Mucosa of gallbladder (tissue), 1 donor: Measurements from ENCODE around the gene TRUB2. TPM values are rescaled to one million over a fixed set of nuclear protein-coding genes. Genes with fewer than 3 reads are reported as not detected.

Source experiments
- DNase-seq: peaks from one replicate; pipeline ENCODE4 v3.0.0-alpha.2; 2020; ENCODE audit warnings: low spot score
- total RNA-seq: library from RNA; stranded (reverse); gene quantifications from one replicate; pipeline ENCODE4 v1.2.1, GENCODE V29; 2021
- donor health status: DM: no; HTN: no; CAD: no.

The TRUB2 gene, protein sequence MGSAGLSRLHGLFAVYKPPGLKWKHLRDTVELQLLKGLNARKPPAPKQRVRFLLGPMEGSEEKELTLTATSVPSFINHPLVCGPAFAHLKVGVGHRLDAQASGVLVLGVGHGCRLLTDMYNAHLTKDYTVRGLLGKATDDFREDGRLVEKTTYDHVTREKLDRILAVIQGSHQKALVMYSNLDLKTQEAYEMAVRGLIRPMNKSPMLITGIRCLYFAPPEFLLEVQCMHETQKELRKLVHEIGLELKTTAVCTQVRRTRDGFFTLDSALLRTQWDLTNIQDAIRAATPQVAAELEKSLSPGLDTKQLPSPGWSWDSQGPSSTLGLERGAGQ
- 21.8 TPM for total RNA-seq

DNA sequence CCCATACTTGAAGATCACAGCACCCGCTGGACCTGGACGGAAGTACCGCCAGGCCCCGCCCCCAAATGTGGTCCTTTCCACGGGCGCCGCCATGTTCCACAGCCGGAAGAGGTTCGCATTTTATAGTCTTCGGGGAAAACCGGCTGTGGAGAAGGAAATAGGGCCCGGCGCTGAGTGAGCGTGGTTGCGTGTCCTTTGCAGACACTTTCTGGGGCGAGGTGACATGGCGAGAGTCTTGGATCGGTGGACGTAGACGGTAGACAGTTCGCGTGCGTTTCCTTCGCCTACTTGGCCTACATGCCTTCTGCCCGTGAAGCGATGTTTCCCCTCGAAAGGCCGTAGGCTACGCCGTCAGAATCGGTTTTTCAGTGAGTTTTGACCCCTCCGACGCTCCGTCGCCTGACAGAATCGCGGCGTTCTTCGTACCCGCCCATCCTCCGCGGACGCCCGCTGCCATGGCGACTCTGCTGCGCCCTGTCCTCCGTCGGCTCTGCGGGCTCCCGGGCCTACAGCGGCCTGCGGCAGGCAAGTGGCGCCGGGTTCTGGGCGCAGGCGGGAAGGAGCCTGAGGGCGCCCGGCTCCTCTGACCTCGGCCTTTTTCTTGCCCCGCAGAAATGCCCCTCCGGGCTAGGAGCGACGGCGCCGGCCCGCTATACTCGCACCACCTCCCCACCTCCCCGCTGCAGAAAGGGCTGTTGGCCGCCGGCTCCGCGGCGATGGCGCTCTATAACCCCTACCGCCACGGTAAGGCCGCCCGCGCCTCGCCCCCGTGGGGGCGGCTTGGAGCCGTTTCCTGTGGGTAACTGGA is at the start of gene TRUB2, which contains the start of gene COQ4:
TSS of gene TRUB2 (minus strand) at position 44 of the 808 bp plus-strand sequence. CDS start at position 5, 39 bp downstream.
TSS of gene COQ4 (plus strand) at position 436 of the 808 bp plus-strand sequence. CDS start at position 456, 20 bp downstream.
- DNase-seq = peak; percentile 94

DNA sequence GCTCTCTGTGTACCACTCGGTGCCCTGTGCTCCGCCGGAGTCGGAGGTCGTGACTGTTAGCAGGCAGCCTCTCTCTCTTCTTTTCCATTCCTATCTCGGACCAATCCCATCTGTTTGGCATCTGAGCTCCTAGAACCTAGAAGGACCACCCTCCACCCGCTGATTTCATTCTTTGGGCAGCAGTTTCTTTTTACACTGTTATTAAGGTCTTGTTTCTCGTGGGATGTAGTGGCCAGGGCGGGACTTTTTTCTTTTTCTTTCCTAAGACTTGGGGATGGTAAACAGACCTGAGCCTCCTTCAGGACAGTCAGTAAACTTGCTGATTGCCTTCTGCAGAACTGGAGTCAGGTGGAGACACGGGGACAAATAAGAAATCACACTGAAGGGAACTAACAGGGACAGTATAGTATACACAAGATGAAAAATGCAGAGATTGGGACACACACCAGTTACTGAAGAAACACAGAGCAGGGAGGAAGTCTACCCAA is 49.4 kb upstream of the TRUB2 start:
- no peak for DNase-seq

DNA sequence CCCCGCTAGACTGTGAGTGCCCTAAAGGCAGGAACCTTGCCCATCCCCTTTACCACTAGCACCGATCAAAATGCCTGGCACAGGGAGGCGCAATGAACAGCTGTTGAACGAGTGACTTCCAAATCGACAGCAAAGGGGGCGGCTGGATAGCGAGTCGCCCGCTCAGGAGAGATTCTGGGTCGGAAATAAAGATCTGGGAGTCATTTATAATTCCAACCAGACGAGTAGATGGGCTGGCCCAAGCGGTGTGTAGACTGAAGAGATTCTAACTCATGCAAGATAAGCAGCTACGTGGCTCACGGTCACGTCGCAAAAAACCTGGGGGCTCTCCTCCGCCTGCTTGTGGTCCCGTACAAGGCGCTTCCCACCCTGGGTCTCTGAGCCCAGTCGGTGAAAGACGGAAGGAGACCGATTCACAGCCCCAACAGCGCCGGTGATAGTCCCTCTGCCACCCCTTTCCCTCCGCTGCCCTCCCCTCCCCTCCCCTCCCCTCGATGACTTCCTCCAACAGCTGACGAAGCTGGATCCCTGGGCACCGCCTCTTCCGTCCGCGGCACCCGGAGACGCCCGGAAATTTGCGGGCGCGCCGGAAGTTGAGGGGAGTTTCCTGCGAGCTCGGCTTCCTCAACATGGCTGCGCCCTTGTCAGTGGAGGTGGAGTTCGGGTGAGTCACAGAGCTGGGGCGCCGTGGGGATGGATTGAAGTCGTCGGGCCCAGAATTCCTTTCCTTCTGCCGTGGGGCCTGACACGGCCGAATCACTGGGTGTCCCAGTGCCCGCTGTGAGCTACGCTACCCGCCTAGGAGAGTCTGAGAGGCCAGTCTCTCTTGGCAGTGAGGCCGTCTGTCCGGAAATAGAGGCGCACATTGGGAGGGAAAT is 48.7 kb upstream of the TRUB2 start, which contains the start of gene URM1:
TSS of gene URM1 (plus strand) at position 623 of the 878 bp plus-strand sequence. CDS start at position 630, 7 bp downstream.
- DNase-seq = peak; percentile 96

DNA sequence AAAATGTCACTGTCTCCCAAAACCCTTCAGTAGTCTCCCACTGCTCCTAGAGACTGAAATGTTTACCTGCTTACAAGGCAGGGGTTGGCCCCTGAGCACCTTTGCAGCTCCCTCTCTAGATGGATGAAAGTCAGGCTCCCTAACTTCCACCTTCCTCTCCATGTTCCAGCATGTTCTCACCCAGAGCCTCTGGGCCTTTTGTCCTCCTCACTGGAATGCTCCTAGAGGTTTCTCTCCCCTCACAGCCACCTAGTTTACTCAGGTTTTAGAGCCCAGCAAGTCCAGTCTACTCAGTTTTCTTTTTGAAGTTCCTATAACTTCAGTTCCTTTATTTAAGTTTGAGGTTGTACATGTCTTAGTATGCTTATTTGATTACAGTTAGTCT is 48.1 kb upstream of the TRUB2 start:
- no peak for DNase-seq

DNA sequence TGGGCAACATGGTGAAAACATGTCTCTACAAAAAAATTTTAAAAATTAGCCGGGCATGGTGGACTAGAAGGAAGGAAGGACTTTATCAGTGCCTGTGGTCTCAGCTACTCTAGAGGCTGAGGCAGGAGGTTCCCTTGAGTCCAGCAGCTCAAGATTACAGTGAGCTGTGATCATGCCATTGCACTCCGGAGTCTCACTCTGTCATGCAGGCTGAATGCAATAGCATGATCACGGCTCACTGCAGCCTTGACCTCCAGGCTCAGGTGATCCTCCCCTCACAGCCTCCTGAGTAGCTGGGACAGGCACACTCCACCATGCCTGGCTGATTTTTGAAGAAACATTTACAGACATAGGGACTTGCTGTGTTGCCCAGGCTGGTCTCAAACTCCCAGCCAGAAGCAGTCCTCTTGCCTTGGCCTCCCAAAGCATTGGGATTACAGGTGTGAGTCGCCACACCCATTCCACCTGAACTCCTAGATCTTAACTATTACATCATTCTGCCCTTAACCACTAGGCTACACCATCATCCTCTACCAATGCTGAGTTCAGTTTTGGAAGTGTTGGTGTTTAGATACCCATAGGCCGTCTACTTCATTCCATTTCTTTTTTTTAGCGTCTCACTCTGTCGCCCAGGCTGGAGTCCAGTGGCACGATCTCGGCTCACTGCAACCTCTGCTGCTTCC is 46.9 kb upstream of the TRUB2 start:
- DNase-seq = no peak

DNA sequence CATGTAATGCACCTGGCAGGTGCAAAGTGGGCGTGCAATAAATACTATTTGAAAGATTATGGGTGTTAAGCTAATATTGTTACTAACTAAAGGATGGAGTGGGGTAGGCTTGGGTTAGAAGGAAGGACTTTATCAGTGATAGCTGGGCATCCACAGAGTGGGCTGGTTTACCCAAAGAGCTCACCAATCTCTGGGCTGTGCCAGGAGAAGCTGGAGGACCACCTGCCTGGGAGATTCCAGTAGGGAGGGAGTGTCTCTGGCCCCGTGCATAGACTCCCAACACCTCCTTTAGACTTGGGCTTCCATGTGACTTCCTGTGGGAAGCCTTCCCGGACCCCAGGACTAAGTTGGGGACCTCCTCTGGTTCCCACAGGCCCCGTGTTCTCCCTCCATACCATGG is 43.3 kb upstream of the TRUB2 start:
- no peak for DNase-seq

DNA sequence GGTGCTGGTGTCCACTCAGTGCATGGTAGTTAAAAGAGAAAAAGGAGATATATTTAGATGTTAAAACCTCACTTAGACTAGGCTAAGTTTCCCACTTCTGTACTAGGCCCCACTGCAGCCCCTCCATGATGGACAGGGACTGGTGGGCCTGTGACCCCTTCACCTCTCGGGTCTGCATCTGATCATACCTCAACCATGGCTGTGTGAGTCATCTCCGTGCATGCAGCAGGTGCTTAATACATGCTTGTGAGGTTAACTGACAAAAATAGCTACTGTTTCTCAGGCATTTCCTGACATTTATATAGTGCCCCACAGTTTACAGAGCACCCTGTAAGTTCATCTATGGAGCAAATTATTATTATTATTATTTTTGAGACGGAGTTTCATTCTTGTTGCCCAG is 40.5 kb upstream of the TRUB2 start:
- DNase-seq = no peak

DNA sequence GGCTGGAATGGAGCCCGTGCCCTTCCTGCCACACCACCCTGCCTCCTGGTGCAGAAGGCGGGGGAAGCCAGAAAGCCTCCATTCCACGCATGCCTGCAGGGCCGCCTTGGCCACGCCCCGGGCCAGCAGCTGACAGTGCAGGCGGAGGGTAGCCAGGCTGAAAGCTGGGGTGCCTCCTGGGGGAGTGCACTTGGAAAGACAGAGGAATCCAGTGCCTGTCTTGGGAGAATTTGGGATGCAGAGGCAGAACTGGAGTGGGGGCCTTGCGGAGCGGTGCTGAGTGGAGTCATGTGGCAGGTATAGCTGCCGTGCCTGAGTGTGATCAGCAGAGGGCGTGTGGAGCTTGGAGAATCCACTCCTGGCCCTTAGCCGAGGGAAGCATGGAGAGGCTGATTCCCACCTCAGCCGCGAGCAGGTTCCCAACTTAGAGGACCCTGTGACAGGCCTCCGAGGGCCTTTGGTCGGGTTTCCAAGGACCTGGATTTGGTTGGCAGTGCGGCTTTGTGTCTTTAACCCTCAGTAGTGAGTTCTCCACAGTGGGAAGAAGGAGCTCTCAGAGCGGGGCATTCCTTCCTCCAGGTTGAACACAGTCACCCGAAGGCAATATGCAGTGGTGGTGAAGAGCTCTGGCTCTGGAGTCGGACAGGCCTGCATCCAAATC is 39.9 kb upstream of the TRUB2 start:
- DNase-seq = peak; percentile 87

DNA sequence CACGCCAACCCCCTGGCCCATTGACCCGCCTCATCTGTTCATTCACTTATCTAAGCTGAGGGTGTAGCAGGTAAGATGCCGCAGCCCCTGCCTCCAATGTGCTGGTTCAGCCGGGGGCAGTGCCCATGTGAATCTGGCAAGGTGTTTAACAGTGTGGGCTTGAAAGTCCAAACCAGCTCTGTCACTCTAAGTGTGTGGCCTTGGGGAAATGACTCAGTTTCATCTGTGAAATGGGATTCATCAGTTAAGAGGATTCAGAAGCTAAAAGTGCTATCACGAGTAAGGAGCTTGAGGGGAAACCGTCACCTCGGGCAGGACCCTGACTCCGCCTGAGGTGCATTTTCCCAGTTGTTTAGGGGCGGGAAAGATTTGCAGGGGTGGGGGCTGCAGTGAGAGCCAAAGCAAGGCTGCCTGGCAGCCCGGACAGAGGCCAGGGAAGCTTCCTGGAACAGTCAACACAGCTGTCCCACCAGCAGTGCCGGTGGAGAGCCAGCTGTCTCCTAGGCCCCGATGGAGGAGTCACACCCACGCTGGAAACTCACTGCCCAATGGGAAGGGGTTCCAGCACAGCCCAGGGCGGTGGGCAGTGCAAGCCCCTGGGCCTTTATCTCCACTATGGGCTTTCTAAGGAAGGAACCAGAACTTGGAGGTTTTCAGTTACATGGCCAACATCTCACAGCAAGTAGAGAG is 39.2 kb upstream of the TRUB2 start:
- no peak for DNase-seq

DNA sequence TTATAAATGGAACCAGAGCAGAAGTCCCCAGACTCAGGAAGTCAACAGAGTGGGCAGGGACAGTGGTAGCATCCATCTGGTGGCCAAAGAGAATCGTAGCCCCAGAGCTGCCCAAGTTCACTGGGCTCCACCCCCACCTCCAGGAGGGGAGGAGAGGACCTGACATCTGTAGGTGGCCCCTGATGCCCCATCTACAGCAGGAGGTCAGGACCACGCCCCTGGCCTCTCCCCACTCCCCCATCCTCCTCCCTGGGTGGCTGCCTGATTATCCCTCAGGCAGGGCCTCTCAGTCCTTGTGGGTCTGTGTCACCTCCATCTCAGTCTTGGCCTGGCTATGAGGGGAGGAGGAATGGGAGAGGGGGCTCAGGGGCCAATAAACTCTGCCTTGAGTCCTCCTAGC is 38.6 kb upstream of the TRUB2 start:
- DNase-seq = no peak

DNA sequence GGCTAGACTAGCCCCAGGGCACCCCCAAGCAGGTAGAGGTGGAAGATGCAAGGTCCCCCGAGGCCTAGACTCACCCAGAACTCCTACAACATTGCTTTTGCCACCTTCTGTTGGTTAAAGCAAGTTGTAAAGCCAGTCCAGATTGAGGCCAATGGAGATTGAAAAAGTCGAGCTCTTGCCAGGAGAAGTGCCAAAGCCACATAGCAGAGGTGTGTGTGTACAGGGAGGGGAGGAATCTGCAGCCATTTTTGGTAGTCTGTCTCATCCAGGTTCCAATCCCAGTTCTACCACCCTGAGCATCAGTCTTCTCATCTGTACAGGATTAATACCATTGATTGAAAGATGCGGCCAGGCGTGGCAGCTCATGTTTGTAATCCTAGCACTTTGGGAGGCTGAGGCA is 36.6 kb upstream of the TRUB2 start:
- DNase-seq = no peak

DNA sequence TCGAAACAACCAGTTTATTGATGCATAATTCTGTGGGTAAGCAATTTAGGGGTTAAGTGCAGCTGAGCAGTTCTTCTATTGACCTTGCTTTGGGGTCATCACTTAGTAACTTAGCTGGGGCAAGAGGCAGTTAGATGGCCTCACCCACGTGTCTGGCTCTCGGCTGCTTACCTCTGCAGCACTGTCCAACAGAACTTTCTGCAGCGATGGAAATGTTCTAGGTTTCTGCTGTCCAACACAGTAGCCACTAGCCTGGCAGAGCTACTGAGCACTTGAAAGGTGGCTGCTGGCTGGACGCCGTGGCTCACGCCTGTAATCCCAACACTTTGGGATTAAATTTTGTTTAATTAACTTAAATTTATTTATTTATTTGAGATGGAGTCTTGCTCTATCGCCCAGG is 35.8 kb upstream of the TRUB2 start:
- no peak for DNase-seq

DNA sequence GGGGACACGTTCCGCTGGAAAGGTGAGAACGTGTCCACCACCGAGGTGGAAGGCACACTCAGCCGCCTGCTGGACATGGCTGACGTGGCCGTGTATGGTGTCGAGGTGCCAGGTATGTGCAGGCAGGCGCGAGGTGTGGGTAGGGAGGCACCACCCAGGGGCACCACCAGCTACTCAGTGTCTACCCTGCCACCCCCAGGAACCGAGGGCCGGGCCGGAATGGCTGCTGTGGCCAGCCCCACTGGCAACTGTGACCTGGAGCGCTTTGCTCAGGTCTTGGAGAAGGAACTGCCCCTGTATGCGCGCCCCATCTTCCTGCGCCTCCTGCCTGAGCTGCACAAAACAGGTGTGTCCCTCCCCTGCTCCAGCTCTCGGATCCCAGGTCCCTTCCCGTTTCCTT is 33.2 kb upstream of the TRUB2 start:
- no peak for DNase-seq

DNA sequence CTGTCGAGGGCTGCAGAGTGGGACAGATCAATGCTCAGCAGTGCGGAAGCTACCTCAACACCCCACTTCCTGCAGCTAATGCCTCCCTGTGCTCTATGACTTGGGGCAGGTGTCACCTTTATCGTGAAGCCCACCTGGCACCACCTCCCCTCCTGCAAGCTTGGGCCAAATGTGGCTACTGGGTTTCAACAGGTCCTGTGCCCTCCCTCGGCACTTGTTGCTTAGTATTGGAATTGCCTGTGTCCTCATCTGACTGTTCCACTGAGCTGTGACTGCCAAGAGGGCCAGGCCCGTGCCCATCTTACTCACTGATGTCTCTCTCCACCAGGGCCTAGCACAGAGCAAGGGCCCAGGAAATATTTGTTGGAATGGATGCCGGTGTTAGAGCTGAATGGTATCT is 27.5 kb upstream of the TRUB2 start:
- no peak for DNase-seq

DNA sequence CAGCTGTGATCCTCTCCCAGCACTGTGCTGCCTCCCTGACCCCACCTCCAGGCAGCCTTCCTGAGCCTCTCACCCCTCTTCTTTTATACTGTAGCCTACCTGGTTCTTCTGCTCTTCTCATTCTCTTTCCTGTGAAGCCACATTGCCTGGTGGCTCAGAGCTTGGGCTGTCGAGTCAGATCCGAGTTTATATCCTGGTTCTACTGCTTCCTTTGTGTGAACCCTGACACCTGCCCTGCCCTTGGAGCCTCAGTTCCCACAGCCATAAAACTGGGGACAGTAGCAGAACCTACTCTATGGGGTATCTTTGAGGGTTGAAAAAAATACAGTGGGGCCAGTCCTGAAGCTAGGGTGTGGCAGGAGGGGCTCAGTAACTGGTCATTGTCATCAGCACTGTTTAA is 26.9 kb upstream of the TRUB2 start:
- DNase-seq = no peak

DNA sequence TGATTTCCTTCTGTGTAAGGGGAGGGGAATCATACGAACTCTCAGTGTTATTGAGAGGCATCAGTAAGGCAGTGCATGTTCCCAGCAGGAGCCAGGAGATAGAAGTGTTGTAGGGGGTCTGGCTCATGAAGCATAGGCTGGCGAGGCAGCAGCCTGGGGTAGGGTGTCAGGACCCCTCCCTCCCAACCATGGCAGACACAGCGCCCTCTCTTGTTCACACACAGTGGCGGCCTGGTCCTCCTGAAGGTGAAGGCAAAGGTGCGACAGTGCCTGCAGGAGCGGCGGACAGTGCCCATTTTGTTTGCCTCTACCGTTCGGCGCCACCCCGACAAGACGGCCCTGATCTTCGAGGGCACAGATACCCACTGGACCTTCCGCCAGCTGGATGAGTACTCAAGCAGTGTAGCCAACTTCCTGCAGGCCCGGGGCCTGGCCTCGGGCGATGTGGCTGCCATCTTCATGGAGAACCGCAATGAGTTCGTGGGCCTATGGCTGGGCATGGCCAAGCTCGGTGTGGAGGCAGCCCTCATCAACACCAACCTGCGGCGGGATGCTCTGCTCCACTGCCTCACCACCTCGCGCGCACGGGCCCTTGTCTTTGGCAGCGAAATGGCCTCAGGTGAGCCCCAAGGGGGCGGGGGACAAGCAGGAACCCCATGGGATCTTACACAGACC is 22.8 kb upstream of the TRUB2 start:
- no peak for DNase-seq

DNA sequence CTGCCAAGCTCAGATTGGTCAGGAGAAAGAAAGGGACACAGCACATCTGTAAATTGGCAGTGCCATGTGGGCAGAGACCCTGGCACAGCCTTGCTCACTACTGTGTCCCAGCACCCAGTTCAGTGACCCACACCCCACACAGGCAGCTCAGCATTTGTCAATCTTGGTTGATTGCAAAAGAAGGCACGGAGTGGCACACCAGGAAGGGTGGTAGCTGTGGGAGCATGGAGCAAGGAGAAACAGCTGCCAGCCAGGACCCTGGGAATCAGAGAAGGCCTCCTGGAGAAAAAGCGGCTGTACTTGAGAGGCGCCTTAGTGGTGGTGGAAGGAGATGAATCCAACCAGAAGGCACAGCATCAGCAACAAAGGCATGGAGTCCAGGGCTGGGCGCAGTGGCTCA is 21.6 kb upstream of the TRUB2 start:
- DNase-seq = no peak

DNA sequence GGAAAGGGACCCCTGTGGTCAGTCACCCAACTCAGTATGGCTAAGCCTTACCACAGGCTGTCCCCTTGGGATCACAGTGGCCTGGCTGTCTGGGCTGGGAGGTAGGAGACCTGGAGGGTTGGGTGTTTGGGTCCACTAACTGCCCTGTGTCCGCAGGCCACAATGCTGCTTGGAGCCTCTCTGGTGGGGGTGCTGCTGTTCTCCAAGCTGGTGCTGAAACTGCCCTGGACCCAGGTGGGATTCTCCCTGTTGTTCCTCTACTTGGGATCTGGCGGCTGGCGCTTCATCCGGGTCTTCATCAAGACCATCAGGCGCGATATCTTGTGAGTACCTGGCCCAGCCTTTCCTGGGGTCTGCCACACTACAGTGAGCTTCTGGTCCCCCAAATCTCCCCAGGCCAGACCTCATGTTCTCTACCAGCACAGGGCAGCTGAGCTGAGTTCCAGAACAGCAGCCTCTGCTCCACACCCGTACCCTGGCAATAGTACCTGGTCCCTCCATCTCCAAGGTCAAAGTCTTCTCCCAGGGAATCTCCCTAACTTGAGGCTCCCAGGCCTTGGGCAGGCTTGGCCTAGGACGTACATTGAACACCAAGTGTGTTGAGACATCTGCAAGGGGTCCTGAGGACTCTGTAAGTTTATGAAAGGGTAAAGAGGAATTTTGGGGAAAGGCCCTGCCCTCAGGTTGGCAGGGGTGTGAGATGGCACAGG is 20.9 kb upstream of the TRUB2 start:
- peak; percentile 27 for DNase-seq

DNA sequence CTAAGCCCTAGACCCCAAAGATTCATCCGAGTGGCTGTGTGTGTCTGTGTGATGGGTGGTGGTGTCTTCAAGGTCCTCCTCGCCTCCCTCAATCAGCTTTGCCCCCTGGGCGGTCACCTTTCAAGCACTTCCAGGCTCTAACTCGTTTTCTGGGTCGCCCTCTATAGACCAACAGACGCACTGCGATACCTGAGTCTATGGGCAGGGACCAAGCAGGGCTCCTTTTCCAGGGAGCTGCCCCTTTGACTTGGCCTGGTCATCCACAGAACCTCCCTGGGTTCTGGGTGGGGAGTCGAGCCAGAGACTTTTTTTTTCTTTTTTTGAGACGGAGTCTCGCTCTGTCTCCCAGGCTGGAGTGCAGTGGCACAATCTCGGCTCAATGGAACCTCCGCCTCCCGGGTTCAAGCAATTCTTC is 19.2 kb upstream of the TRUB2 start:
- DNase-seq = peak; percentile 67
